Kidney (tissue), 22 donors: Measurements from ENCODE around the gene ACTL6B. TPM values are rescaled to one million over a fixed set of nuclear protein-coding genes. Genes with fewer than 3 reads are reported as not detected.
"Not testable (repeated sequence)": the region's sequence is repeated elsewhere in the genome, so short reads cannot be mapped to it uniquely, and the experiment has no call there.

ENCODE experiments used
- DNase-seq, 5 donors: peaks; one replicate each; pipeline ENCODE4 v3.0.0-alpha.2; 2013 to 2020
- FAIRE-seq: peaks from 2 replicates; lab custom pipeline; 2012; peaks lifted over from hg19 to GRCh38; lab: Jason Lieb, UNC
- H3K27ac ChIP-seq, 2 donors: one replicate each; pipeline ENCODE4 v1.7.0; 2013; ENCODE audit warnings: low read depth in 2 of 2, low read length in 2 of 2, inconsistent platforms in 1 of 2
- H3K27me3 ChIP-seq: one replicate; pipeline ENCODE4 v1.7.1; 2013; ENCODE audit warnings: low read length, inconsistent platforms; ENCODE audit not compliant: control insufficient read depth, insufficient read depth
- H3K36me3 ChIP-seq, 3 donors: one replicate each; pipeline versions ENCODE4 v1.7.0 to v1.7.1; 2013; ENCODE audit warnings: low read length in 3 of 3, control low read depth in 1 of 3, inconsistent platforms in 1 of 3; ENCODE audit not compliant: insufficient read depth in 3 of 3, control insufficient read depth in 2 of 3
- H3K4me1 ChIP-seq, 3 donors: one replicate each; pipeline versions ENCODE4 v1.7.0 to v1.7.1; 2013; ENCODE audit warnings: low read length in 3 of 3, inconsistent platforms in 1 of 3, low read depth in 1 of 3; ENCODE audit not compliant: control insufficient read depth in 2 of 3, insufficient read depth in 2 of 3
- H3K4me3 ChIP-seq, 3 donors: one replicate each; pipeline versions ENCODE4 v1.7.0 to v1.8.1; 2013; ENCODE audit warnings: low read length in 3 of 3, control low read depth in 1 of 3, inconsistent platforms in 1 of 3
- H3K9ac ChIP-seq, 3 donors: one replicate each; pipeline versions ENCODE4 v1.7.0 to v1.7.1; 2013; ENCODE audit warnings: low read length in 3 of 3, control low read depth in 1 of 3, inconsistent platforms in 1 of 3
- H3K9me3 ChIP-seq, 3 donors: one replicate each; pipeline versions ENCODE4 v1.7.0 to v1.7.1; 2013; ENCODE audit warnings: low read length in 3 of 3, control low read depth in 1 of 3, inconsistent platforms in 1 of 3; ENCODE audit not compliant: control insufficient read depth in 2 of 3, insufficient read depth in 1 of 3
- intact Hi-C: fragments of 100-400 bp; cut with DNase I; formaldehyde crosslinking; loops from one replicate; pipeline ENCODE4 v1.11.1; 2022
- long read RNA-seq, 10 donors: library from polyadenylated mRNA in 1 of 10; unstranded in 1 of 10; transcript quantifications; one replicate each; pipeline ENCODE4 v2.0.0 and lab custom pipeline, GENCODE V29; 2021 to 2026
- polyA plus RNA-seq: library from polyadenylated mRNA; stranded (reverse); fragments of 350-450 nt; fragmentation: Illumina TruSeq; extraction: RNeasy Lipid Tissue Mini Kit (QIAGEN cat#74804); gene quantifications from one replicate; pipeline ENCODE4 v1.2.3, GENCODE V29; 2014; ENCODE audit warnings: low read depth, low replicate concordance; ENCODE audit not compliant: insufficient read depth
- total RNA-seq: library from RNA; stranded (reverse); fragmentation: NEBNext Ultra II Directional; extraction: Animal tissue kit (Norgen Biotek cat#: 25700); gene quantifications from one replicate; pipeline ENCODE4 v1.2.1, GENCODE V29; 2021
- TF ChIP-seq, protein P1 (sequence below): IDR thresholded peaks from 3 replicates; pipeline ENCODE4 v1.5.1; 2012; ENCODE audit warnings: mild to moderate bottlenecking, moderate library complexity, borderline replicate concordance; ENCODE audit not compliant: insufficient read depth; ENCODE audit errors: extremely low read depth
- donor health status: control.
- donor health status: control.
- donor health status: control.
- donor health status: control.
- donor health status: control.
- donor health status: DM: yes; HTN: yes; CAD: no.
- donor health status: Normal renal cell carcinoma (clear cell type).

Gene ACTL6B
- not detected for total RNA-seq
- polyA plus RNA-seq = not detected
- long read RNA-seq, donor 1 = 0 reads
- long read RNA-seq, donor 2 = 0 reads
- long read RNA-seq, donor 3 = 0 reads
- long read RNA-seq, donor 4 = 0 reads
- long read RNA-seq, donor 5 = 0 reads
- long read RNA-seq, donor 6 = 0 reads
- long read RNA-seq, donor 7 = 0 reads
- long read RNA-seq, donor 8 = 0 reads
- long read RNA-seq, donor 9 = 0 reads
- long read RNA-seq, donor 10 = 0 reads

DNA sequence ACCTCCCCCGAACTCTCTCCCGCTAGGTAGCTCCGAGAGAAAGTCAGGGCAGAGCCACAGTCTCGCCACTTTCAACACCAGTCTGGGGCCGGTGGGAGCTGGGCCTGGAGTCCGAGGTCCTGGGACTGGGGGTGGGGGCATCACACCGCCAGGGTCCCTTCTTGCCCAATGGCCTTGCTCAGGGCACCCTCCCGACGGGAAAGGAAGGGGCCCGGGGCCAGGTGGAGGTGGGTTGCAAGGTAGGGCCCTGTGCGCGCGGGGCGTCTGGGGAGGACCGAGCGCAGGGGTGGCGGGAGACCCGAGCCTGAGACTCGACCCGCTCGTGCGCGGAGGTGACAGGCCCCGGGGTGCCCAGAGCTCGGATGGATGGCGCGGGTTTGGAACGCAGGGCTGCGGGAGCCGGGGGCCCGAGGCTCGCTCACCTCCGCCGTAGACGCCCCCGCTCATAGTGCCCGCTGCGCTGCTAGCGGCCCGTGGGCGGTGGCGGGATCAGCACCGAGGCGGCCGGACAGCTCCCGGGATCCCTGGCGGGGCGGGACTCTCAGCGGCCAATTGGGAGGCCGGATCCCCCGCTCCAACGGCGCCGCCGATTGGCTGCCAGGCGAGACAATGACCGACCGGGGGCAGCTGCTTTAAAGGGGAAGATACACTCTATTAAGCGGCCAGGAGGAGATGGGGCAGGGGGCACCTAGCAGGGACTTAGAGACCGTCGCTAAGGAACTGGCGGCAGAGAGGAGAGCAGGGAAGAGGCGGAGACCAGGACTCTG lies at the start of gene ACTL6B:
ACTL6B (minus strand) TSS at position 541 of the 767 bp plus-strand sequence; CDS start at position 447, 94 bp downstream.
- Histone ChIP-seq H3K36me3 (no peaks in the 10 kb centered on the region), H3K9ac (no peak within 1 kb of the TSS), H3K4me1 (no peaks in the 10 kb centered on the region), H3K9me3 (no peaks in the 10 kb centered on the region), H3K4me3 (no peak within 1 kb of the TSS), H3K27ac (no peak within 1 kb of the TSS), H3K27me3 (peaks cover 2% of the 10 kb centered on the region)
- no peak for FAIRE-seq
- DNase-seq = peak in 4 of 5 donors; percentile 50 to 77 (median 74)
- TF ChIP-seq, protein P1, sequence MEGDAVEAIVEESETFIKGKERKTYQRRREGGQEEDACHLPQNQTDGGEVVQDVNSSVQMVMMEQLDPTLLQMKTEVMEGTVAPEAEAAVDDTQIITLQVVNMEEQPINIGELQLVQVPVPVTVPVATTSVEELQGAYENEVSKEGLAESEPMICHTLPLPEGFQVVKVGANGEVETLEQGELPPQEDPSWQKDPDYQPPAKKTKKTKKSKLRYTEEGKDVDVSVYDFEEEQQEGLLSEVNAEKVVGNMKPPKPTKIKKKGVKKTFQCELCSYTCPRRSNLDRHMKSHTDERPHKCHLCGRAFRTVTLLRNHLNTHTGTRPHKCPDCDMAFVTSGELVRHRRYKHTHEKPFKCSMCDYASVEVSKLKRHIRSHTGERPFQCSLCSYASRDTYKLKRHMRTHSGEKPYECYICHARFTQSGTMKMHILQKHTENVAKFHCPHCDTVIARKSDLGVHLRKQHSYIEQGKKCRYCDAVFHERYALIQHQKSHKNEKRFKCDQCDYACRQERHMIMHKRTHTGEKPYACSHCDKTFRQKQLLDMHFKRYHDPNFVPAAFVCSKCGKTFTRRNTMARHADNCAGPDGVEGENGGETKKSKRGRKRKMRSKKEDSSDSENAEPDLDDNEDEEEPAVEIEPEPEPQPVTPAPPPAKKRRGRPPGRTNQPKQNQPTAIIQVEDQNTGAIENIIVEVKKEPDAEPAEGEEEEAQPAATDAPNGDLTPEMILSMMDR = no peak
- intact Hi-C loops = no loop called here

DNA sequence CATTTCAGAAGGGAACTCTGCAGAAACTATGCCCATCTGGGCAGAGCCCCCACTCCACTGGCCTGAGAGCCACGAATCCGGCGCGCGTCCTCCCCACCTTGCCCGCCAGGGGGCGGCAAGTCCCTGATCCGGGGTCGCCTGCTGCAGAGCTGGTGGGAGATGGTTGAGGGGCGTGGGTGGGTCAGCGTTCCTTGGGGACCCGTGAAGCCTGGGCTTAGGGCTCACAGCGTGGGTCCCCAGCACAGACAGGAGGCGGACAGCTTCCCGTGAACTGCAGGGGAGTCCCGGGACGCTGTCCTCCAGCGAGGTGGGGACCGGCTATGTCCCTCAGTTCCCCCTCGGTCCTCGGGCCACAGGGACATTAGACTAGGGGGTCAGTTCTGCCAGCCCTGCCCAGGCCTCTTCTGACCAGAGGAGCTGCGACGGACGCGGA lies 49.1 kb upstream of the ACTL6B start:
- H3K9me3 ChIP-seq = no peaks in the 10 kb centered on the region
- H3K27me3 ChIP-seq = no peaks in the 10 kb centered on the region
- peak overlapping the region; percentile 13 to 88 (median 50) for H3K9ac ChIP-seq
- H3K27ac ChIP-seq = peak overlapping the region; percentile 90
- peak overlapping the region; percentile 84 to 89 (median 89) for H3K4me3 ChIP-seq
- DNase-seq = peak; percentile 88 to 93 (median 90)
- H3K4me1 ChIP-seq = peaks cover 0 to 12% (median 0%) of the 10 kb centered on the region in 3 donors
- TF ChIP-seq, protein P1 = peak; percentile 70
- peaks cover 0 to 2% (median 0%) of the 10 kb centered on the region in 3 donors for H3K36me3 ChIP-seq
- FAIRE-seq = no peak
- intact Hi-C loops = no loop called here

DNA sequence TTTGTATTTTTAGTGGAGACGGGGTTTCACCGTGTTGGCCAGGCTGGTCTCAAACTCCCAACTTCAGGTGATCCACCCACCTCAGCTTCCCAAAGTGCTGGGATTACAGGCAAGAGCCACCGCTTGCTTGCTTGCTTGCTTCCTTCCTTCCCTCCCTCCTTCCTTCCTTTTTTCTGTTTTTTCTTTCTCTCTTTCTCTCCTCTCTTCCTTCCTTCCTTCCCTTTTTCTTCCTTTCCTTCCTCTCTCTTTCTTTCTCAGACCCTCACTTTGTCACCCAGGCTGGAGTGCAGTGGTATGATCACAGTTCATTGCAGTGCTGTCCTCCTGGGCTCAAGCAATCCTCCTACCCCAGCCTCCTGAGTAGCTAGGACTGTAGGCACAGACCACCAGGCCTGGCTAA lies 44.8 kb upstream of the ACTL6B start:
- intact Hi-C loops, H3K9me3 ChIP-seq, H3K4me3 ChIP-seq, H3K4me1 ChIP-seq, H3K9ac ChIP-seq, H3K27ac ChIP-seq, DNase-seq, H3K36me3 ChIP-seq, H3K27me3 ChIP-seq, FAIRE-seq: not testable (repeated sequence)

DNA sequence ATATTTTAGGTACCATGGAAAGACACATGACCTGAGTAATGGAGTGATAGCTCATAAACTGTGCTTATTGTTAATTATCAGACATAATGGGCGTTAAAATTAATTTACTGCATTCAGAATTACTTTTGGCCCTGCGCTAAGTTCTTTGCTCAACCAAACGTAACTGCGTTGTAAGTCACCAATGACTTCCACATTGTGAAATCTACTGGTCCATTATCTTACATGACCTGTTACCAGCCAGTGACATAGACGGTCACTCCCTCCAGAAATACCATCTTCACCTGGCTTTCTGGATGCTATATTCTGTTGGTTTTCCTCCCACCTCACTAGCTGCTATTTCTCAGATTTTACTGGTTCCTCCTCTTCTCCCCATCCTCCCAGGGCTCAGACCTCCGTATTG lies 42.8 kb upstream of the ACTL6B start:
- H3K9me3 ChIP-seq = no peaks in the 10 kb centered on the region
- no peak overlapping the region for H3K4me3 ChIP-seq
- no peak for DNase-seq
- no peaks in the 10 kb centered on the region for H3K27me3 ChIP-seq
- intact Hi-C loops = no loop called here
- TF ChIP-seq, protein P1 = no peak
- H3K9ac ChIP-seq = no peak overlapping the region
- no peaks in the 10 kb centered on the region for H3K4me1 ChIP-seq
- H3K27ac ChIP-seq = no peak overlapping the region
- H3K36me3 ChIP-seq = no peaks in the 10 kb centered on the region
- no peak for FAIRE-seq
